AG04450 (cell line): ENCODE measurements around the gene RIPPLY1. TPM values are rescaled to one million over a fixed set of nuclear protein-coding genes. Genes with fewer than 3 reads are reported as not detected.

Experiments used
- CTCF ChIA-PET: fragments of 300-600, 350-600 bp; formaldehyde crosslinking; extraction: SDS; loops from one replicate; lab custom pipeline; 2022; ENCODE audit warnings: antibody characterized with exemption, inconsistent platforms; lab: Charles Lee
- POLR2A ChIA-PET: fragments of 350-600 bp; formaldehyde crosslinking; extraction: SDS; loops from one replicate; lab custom pipeline; 2021; ENCODE audit warnings: antibody characterized with exemption, inconsistent platforms; lab: Yijun Ruan, JAX
- DNase-seq: peaks from one replicate; pipeline ENCODE4 v3.0.0-alpha.2; 2011; ENCODE audit warnings: low read depth, low spot score
- H3K27ac ChIP-seq: one replicate; pipeline ENCODE4 v1.5.1; 2012; ENCODE audit warnings: low read depth, low read length, control low read depth
- H3K27me3 ChIP-seq: one replicate; pipeline ENCODE4 v1.6.0; 2012; ENCODE audit warnings: low read length; ENCODE audit not compliant: control insufficient read depth, insufficient read depth
- H3K4me3 ChIP-seq: 2 replicates; pipeline ENCODE4 v1.5.1; 2011; ENCODE audit warnings: mild to moderate bottlenecking, low read depth, low read length, control low read depth
- H3K9me3 ChIP-seq: 2 replicates; pipeline ENCODE4 v1.5.1; 2012; ENCODE audit warnings: low read length; ENCODE audit not compliant: control insufficient read depth, insufficient read depth
- CTCF ChIP-seq: IDR thresholded peaks from 2 replicates; pipeline ENCODE4 v1.5.1; 2011; ENCODE audit warnings: low read depth, low read length, control low read depth, inconsistent platforms
- polyA plus RNA-seq: library from polyadenylated mRNA; depleted of rRNA; stranded (reverse); fragments of >200 nt; gene quantifications from 2 replicates; pipeline ENCODE4 v1.2.3, GENCODE V29; 2011

RIPPLY1 gene
- polyA plus RNA-seq, 1 experiment: not detected

GRCh38 chrX:106949366-106949765 lies 46.2 kb upstream of the RIPPLY1 start:
- POLR2A ChIA-PET: no interaction called here

DNA sequence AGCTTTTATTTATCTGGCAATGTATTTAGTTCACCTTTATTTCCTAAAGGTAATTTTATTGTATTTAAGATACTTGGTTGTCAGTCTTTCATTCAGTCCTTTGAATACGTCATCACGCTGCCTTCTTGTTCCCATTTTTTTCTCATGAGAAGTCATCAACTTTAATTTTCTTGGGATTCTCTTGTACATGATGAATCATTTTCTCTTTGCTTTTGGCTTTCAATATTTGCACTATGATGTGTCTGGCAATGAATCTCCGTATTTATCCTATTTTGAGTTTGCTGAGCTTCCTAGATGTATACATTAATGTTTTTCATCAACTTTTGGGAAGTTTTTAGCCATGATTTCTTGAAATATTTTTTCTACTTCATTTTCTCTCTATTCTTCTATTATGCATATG lies 45.5 kb upstream of the RIPPLY1 start:
- TF ChIP-seq CTCF: no peak
- H3K9me3 ChIP-seq: no peaks in the 10 kb centered on the region
- DNase-seq: no peak
- no peak overlapping the region for H3K4me3 ChIP-seq
- POLR2A ChIA-PET: no interaction called here
- no peak overlapping the region for H3K27ac ChIP-seq
- no peaks in the 10 kb centered on the region for H3K27me3 ChIP-seq
- CTCF ChIA-PET: no interaction called here

More at GRCh38 chrX:106949366-106949765, 46.2 kb upstream of the RIPPLY1 start:
- no peak overlapping the region for H3K4me3 ChIP-seq
- no peak for TF ChIP-seq CTCF
- CTCF ChIA-PET: interaction anchor here (0.6 kb wide), 1 partner anchor 27 kb away, joined by 3 read pairs; no protein-coding TSS in a partner anchor
- no peak for DNase-seq
- no peaks in the 10 kb centered on the region for H3K27me3 ChIP-seq
- H3K27ac ChIP-seq: no peak overlapping the region
- no peaks in the 10 kb centered on the region for H3K9me3 ChIP-seq

- ChIA-PET CTCF (interaction anchor here (0.6 kb wide), 1 partner anchor 1071 kb away, joined by 3 read pairs; no protein-coding TSS in a partner anchor), POLR2A (no interaction called here)
- TF ChIP-seq CTCF: no peak
- no peak for DNase-seq
- H3K27ac ChIP-seq: no peak overlapping the region
- H3K9me3 ChIP-seq: no peaks in the 10 kb centered on the region
- no peak overlapping the region for H3K4me3 ChIP-seq
- no peaks in the 10 kb centered on the region for H3K27me3 ChIP-seq
Observed at GRCh38 chrX:106946464-106946863, 43.3 kb upstream of the RIPPLY1 start.

- TF ChIP-seq CTCF: no peak
- H3K27ac ChIP-seq: no peak overlapping the region
- CTCF ChIA-PET: no interaction called here
- no peaks in the 10 kb centered on the region for H3K27me3 ChIP-seq
- no peak overlapping the region for H3K4me3 ChIP-seq
- no peaks in the 10 kb centered on the region for H3K9me3 ChIP-seq
- POLR2A ChIA-PET: no interaction called here
- DNase-seq: no peak
Observed at GRCh38 chrX:106940068-106940467, 36.9 kb upstream of the RIPPLY1 start.

DNA sequence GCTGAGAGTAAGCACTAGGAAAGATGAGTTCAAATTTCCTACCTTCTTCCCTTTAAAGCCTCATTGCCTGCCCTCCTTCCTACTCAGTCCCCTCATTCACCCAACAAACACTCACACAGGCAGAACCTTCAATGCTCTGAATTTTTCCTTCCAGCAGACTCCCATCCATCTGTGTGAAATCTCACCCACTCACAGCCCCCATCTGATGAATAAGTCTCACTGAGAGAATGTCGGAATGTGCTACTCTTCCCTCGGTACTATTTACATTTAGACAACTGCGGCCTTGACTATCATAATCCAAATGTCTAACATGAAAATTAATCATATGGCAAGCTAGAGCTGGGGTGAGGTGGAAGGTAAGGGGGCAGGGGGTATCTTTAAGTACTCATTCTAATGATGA lies 36.4 kb upstream of the RIPPLY1 start:
- no peak for TF ChIP-seq CTCF
- Histone ChIP-seq H3K9me3 (no peaks in the 10 kb centered on the region), H3K4me3 (no peak overlapping the region), H3K27ac (no peak overlapping the region), H3K27me3 (no peaks in the 10 kb centered on the region)
- ChIA-PET CTCF (no interaction called here), POLR2A (no interaction called here)
- no peak for DNase-seq
